ENCODE measurements around the gene KIF11. TPM values are rescaled to one million over a fixed set of nuclear protein-coding genes. Genes with fewer than 3 reads are reported as not detected.

KIF11 gene
- total and polyA plus RNA-seq, 9 of the 15 experiments (the other 6 are each of a cell fraction or from before 2014, with no cell fraction given) = 11.3 to 54.4 (median 29.2) TPM

- peak; percentile 36 to 38 for TF ChIP-seq AFF1 (IDR thresholded peaks at IDR 0.05; ENCODE audit: low read depth in 1 of 2, partially characterized antibody in 2 of 2)
- TF ChIP-seq, protein P1, sequence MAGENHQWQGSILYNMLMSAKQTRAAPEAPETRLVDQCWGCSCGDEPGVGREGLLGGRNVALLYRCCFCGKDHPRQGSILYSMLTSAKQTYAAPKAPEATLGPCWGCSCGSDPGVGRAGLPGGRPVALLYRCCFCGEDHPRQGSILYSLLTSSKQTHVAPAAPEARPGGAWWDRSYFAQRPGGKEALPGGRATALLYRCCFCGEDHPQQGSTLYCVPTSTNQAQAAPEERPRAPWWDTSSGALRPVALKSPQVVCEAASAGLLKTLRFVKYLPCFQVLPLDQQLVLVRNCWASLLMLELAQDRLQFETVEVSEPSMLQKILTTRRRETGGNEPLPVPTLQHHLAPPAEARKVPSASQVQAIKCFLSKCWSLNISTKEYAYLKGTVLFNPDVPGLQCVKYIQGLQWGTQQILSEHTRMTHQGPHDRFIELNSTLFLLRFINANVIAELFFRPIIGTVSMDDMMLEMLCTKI (IDR thresholded peaks at IDR 0.05; ENCODE audit: partially characterized antibody) = no peak
- no peak for TF ChIP-seq ZNF780A (CRISPR knock-in tag; IDR thresholded peaks at IDR 0.05)
- no peak for TF ChIP-seq ZNF76 (CRISPR knock-in tag; IDR thresholded peaks at IDR 0.05; ENCODE audit: borderline replicate concordance)
- no peak for TF ChIP-seq THRA (IDR thresholded peaks at IDR 0.05)
- TF ChIP-seq, protein P2, sequence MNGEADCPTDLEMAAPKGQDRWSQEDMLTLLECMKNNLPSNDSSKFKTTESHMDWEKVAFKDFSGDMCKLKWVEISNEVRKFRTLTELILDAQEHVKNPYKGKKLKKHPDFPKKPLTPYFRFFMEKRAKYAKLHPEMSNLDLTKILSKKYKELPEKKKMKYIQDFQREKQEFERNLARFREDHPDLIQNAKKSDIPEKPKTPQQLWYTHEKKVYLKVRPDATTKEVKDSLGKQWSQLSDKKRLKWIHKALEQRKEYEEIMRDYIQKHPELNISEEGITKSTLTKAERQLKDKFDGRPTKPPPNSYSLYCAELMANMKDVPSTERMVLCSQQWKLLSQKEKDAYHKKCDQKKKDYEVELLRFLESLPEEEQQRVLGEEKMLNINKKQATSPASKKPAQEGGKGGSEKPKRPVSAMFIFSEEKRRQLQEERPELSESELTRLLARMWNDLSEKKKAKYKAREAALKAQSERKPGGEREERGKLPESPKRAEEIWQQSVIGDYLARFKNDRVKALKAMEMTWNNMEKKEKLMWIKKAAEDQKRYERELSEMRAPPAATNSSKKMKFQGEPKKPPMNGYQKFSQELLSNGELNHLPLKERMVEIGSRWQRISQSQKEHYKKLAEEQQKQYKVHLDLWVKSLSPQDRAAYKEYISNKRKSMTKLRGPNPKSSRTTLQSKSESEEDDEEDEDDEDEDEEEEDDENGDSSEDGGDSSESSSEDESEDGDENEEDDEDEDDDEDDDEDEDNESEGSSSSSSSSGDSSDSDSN (IDR thresholded peaks at IDR 0.05; ENCODE audit: borderline replicate concordance in 1 of 2, low read depth in 2 of 2, low read length in 2 of 2) = peak; percentile 36 to 91; a peak in 2 of 4 replicates
- TF ChIP-seq, protein P3, sequence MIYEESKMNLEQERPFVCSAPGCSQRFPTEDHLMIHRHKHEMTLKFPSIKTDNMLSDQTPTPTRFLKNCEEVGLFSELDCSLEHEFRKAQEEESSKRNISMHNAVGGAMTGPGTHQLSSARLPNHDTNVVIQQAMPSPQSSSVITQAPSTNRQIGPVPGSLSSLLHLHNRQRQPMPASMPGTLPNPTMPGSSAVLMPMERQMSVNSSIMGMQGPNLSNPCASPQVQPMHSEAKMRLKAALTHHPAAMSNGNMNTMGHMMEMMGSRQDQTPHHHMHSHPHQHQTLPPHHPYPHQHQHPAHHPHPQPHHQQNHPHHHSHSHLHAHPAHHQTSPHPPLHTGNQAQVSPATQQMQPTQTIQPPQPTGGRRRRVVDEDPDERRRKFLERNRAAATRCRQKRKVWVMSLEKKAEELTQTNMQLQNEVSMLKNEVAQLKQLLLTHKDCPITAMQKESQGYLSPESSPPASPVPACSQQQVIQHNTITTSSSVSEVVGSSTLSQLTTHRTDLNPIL (CRISPR knock-in tag; IDR thresholded peaks at IDR 0.05) = no peak
- no peak for TF ChIP-seq ZNF217 (CRISPR knock-in tag; IDR thresholded peaks at IDR 0.05)
Observed at GRCh38 chr10:92695679-92696605, 103.0 kb downstream of the KIF11 start (continued).

All from K562 (cell line).